OCI-LY3 (cell line): Measurements from ENCODE around the gene ITGB8.

ENCODE experiments used
- H2AFZ ChIP-seq: fragments of 200-600, 300-600 bp; shearing (Covaris generic); 2 replicates; pipeline ENCODE4 v1.6.0; 2014; ENCODE audit warnings: antibody characterized with exemption, low read depth, low read length
- H3K27ac ChIP-seq: fragments of 200-600, 300-600 bp; sonication (generic); 2 replicates; pipeline ENCODE4 v1.5.1; 2014; ENCODE audit warnings: mild to moderate bottlenecking, low read length, moderate library complexity, mixed read lengths
- H3K27me3 ChIP-seq: fragments of 200-600, 300-600 bp; sonication (generic); 2 replicates; pipeline ENCODE4 v1.6.1; 2014; ENCODE audit warnings: low read depth, low read length, mixed read lengths
- H3K36me3 ChIP-seq: fragments of 200-600, 300-600 bp; sonication (generic); replicated peaks from 2 replicates; pipeline ENCODE3; 2014; ENCODE audit warnings: low read depth, low read length, mixed read lengths
- H3K4me1 ChIP-seq: fragments of 300-600, 200-600 bp; sonication (generic); 2 replicates; pipeline ENCODE4 v1.6.1; 2014; ENCODE audit warnings: low read length, mixed read lengths
- H3K4me2 ChIP-seq: fragments of 200-600, 300-600 bp; sonication (generic); 2 replicates; pipeline ENCODE4 v1.6.1; 2014; ENCODE audit warnings: low read length, mixed read lengths
- H3K4me3 ChIP-seq: fragments of 300-600, 200-600 bp; sonication (generic); 2 replicates; pipeline ENCODE4 v1.5.1; 2014; ENCODE audit warnings: antibody characterized with exemption, mild to moderate bottlenecking, low read length, moderate library complexity
- H3K79me2 ChIP-seq: fragments of 300-600, 200-600 bp; shearing (Covaris generic); 2 replicates; pipeline ENCODE4 v1.6.1; 2014; ENCODE audit warnings: mild to moderate bottlenecking, low read length, mixed read lengths
- H3K9ac ChIP-seq: fragments of 300-600, 200-600 bp; shearing (Covaris generic); 2 replicates; pipeline ENCODE4 v1.6.0; 2014; ENCODE audit warnings: mild to moderate bottlenecking, low read length, moderate library complexity
- H3K9me3 ChIP-seq: fragments of 200-600, 300-600 bp; shearing (Covaris generic); 2 replicates; pipeline ENCODE4 v1.6.1; 2014; ENCODE audit warnings: low read length, mixed read lengths; ENCODE audit not compliant: insufficient read depth
- H4K20me1 ChIP-seq: fragments of 200-600, 300-600 bp; sonication (generic); 2 replicates; pipeline ENCODE4 v1.6.1; 2016; ENCODE audit warnings: low read length, mixed read lengths; ENCODE audit not compliant: insufficient read depth
- EZH2phosphoT487 ChIP-seq: fragments of 200-600 bp; shearing (Covaris generic); IDR thresholded peaks from 2 replicates; pipeline ENCODE4 v1.6.1; 2018; ENCODE audit warnings: antibody characterized with exemption, mixed run types, low read depth
- TF ChIP-seq, protein P1 (sequence below): fragments of 200-600, 300-600 bp; sonication (generic); IDR thresholded peaks from 2 replicates; pipeline ENCODE4 v1.5.1; 2014; ENCODE audit warnings: antibody characterized with exemption, low read length, low read depth

The ITGB8 gene

DNA sequence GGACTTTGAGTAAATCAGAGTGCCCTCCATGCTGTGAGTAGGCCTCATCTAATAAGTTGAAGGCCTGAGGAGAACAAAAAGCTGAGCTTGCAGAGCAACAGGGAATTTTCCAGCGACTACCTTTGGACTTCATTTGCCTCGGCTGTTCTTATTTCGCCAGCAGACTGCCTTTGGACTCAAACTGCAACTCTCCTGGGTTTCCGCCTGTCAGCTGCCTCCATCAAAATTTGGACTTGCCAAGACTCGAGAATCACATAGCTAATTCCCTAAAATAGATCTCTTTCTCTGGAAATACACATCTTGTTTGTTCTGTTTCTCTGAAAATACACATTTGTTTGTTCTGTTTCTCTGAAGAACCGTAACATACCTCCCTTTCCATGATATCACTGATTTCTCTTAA, 93.8 kb downstream of the ITGB8 start:
- Histone ChIP-seq H3K36me3 (no peaks in the 10 kb centered on the region), H3K27me3 (no peaks in the 10 kb centered on the region), H3K79me2 (no peaks in the 10 kb centered on the region), H2AFZ (no peak overlapping the region), H3K27ac (no peak overlapping the region), H4K20me1 (no peaks in the 10 kb centered on the region), H3K4me2 (no peak overlapping the region), H3K4me3 (no peak overlapping the region), H3K4me1 (no peaks in the 10 kb centered on the region), H3K9ac (no peak overlapping the region), H3K9me3 (no peaks in the 10 kb centered on the region)
- TF ChIP-seq, protein P1, sequence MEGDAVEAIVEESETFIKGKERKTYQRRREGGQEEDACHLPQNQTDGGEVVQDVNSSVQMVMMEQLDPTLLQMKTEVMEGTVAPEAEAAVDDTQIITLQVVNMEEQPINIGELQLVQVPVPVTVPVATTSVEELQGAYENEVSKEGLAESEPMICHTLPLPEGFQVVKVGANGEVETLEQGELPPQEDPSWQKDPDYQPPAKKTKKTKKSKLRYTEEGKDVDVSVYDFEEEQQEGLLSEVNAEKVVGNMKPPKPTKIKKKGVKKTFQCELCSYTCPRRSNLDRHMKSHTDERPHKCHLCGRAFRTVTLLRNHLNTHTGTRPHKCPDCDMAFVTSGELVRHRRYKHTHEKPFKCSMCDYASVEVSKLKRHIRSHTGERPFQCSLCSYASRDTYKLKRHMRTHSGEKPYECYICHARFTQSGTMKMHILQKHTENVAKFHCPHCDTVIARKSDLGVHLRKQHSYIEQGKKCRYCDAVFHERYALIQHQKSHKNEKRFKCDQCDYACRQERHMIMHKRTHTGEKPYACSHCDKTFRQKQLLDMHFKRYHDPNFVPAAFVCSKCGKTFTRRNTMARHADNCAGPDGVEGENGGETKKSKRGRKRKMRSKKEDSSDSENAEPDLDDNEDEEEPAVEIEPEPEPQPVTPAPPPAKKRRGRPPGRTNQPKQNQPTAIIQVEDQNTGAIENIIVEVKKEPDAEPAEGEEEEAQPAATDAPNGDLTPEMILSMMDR: no peak
- TF ChIP-seq EZH2phosphoT487: no peak

DNA sequence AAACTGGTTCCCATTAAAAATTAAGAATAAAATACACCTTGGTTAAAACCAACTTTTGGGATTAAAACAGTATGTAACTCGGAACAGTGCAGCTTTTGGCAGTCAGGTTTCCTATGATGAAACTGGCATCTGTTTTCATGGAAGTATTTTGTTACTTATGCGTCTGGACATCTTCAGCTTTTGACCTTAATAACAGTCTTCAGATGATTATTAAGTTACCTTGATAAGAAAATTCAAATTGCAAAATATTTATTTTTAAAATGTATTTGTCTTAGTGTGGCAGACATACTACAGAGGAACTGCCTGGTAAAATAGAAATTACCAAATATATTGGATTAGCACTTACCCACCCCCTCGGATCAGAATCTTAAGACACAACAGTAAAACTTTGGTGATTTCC, 100.0 kb downstream of the ITGB8 start:
- no peaks in the 10 kb centered on the region for H3K9me3 ChIP-seq
- H3K4me1 ChIP-seq: no peaks in the 10 kb centered on the region
- no peak for TF ChIP-seq EZH2phosphoT487
- TF ChIP-seq, protein P1: no peak
- no peak overlapping the region for H3K4me3 ChIP-seq
- H3K4me2 ChIP-seq: no peak overlapping the region
- H3K79me2 ChIP-seq: no peaks in the 10 kb centered on the region
- no peaks in the 10 kb centered on the region for H3K27me3 ChIP-seq
- H3K27ac ChIP-seq: no peak overlapping the region
- H3K9ac ChIP-seq: no peak overlapping the region
- no peaks in the 10 kb centered on the region for H3K36me3 ChIP-seq
- no peak overlapping the region for H2AFZ ChIP-seq
- no peaks in the 10 kb centered on the region for H4K20me1 ChIP-seq

DNA sequence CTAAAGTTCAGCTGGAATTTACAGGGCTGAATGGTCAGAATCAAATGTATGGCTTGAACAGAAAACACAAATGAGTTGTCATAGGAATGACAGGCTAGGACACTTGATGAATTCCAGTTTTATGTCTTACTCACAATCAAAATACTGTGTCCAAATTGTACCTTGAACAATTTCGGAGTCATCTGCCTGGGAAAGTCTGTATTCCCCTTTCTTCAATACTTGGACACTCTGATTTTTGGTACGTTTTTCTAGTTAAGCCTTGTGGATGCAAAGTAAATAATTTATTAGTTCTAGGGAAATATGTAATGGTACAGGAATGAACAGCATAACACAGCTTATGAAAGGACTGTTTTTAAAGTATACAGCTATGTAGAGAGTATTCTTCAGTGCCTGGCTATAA, 100.4 kb downstream of the ITGB8 start:
- H2AFZ ChIP-seq: no peak overlapping the region
- H3K4me3 ChIP-seq: no peak overlapping the region
- H3K36me3 ChIP-seq: no peaks in the 10 kb centered on the region

DNA sequence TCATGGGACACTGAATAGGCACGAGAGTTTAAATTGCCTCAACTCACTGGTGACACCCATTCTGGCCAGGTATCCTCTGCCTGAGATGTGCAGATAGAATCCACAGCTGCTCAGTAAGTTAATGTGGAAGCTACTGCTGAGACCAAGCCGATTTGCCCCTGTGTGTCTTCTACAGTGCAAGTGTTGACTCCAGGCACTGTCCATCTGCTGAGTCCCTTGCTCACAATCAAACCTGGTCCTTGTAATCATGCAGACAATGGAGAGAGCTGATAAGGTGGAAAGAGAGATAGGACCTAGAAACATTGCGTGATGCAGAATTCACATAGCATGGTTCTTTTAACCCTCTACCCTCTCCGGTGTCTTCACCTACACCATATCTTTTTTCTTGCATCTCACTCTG, 101.4 kb downstream of the ITGB8 start:
- Histone ChIP-seq H3K4me2 (no peak overlapping the region), H3K27me3 (no peaks in the 10 kb centered on the region), H3K9me3 (no peaks in the 10 kb centered on the region), H3K9ac (no peak overlapping the region), H4K20me1 (no peaks in the 10 kb centered on the region), H3K4me1 (no peaks in the 10 kb centered on the region), H3K27ac (no peak overlapping the region), H3K79me2 (no peaks in the 10 kb centered on the region), H2AFZ (no peak overlapping the region), H3K36me3 (no peaks in the 10 kb centered on the region), H3K4me3 (no peak overlapping the region)
- TF ChIP-seq, protein P1: no peak
- TF ChIP-seq EZH2phosphoT487: no peak

More for the DNA sequence above, 100.4 kb downstream of the ITGB8 start:
- no peak overlapping the region for H3K27ac ChIP-seq
- no peak overlapping the region for H3K9ac ChIP-seq
- no peaks in the 10 kb centered on the region for H4K20me1 ChIP-seq
- H3K9me3 ChIP-seq: no peaks in the 10 kb centered on the region
- H3K4me1 ChIP-seq: no peaks in the 10 kb centered on the region
- no peak for TF ChIP-seq EZH2phosphoT487
- TF ChIP-seq, protein P1: no peak
- no peak overlapping the region for H3K4me2 ChIP-seq
- H3K27me3 ChIP-seq: no peaks in the 10 kb centered on the region
- no peaks in the 10 kb centered on the region for H3K79me2 ChIP-seq
